ENCODE results near the gene LYZL2. TPM values are rescaled to one million over a fixed set of nuclear protein-coding genes. Genes with fewer than 3 reads are reported as not detected.
"Not testable (repeated sequence)": the region's sequence is repeated elsewhere in the genome, so short reads cannot be mapped to it uniquely, and the experiment has no call there.

The LYZL2 gene
- total and polyA plus RNA-seq, 9 of the 15 experiments (the other 6 are each of a cell fraction or from before 2014, with no cell fraction given), result not detected

GRCh38 chr10:30596493-30597432, 32.8 kb downstream of the LYZL2 start:
- CTCF ChIA-PET (ENCODE audit: low intra/inter-chr PET ratio); H3K9me1 ChIP-seq (ENCODE audit: control insufficient read depth, insufficient read depth, low read length); H3K27me3 ChIP-seq (ENCODE audit: control insufficient read depth in 2 of 2, insufficient read depth in 2 of 2, low read length in 2 of 2); H3K36me3 ChIP-seq (ENCODE audit: control insufficient read depth, insufficient read depth, low read length); BruUV-seq (replicated peaks); H2AFZ ChIP-seq (ENCODE audit: low read depth, low read length); H3K4me1 ChIP-seq (replicated peaks in 1 of 2; ENCODE audit: control insufficient read depth in 2 of 2, insufficient read depth in 2 of 2, low read length in 2 of 2); H3K4me3 ChIP-seq; H4K20me1 ChIP-seq (replicated peaks; ENCODE audit: control insufficient read depth, insufficient read depth, low read length); ATAC-seq; in situ Hi-C loops (cut with MboI); H3K27ac ChIP-seq (ENCODE audit: extremely low read depth, low read depth, low read length); H3K9ac ChIP-seq (ENCODE audit: insufficient read depth in 1 of 2, low read depth in 2 of 2, low read length in 2 of 2); intact Hi-C loops (cut with micrococcal nuclease); DNase-seq (ENCODE audit: extremely low read depth in 1 of 4, low spot score in 3 of 4); H3K9me3 ChIP-seq (replicated peaks; ENCODE audit: control insufficient read depth, insufficient read depth, low read depth, low read length); H3K79me2 ChIP-seq (ENCODE audit: control insufficient read depth, insufficient read depth, low read length); H3K4me2 ChIP-seq (ENCODE audit: insufficient read depth, low read length): not testable (repeated sequence)
- FAIRE-seq, result peak; percentile 56
- POLR2A ChIA-PET, result interaction anchor here (0.6 to 1.2 kb wide), 2 partner anchors 13 to 14 kb away, joined by 3 to 6 read pairs; no protein-coding TSS in a partner anchor
- 19% methylated on average over 9 of the region's 12 CpGs for WGBS (ENCODE audit: insufficient coverage, low coverage, missing lambda C conversion rate)

- CTCF ChIA-PET (ENCODE audit: low intra/inter-chr PET ratio), result no interaction called here
- Histone ChIP-seq H4K20me1 (replicated peaks; ENCODE audit: control insufficient read depth, insufficient read depth, low read length) (no peaks in the 10 kb centered on the region), H3K9me1 (ENCODE audit: control insufficient read depth, insufficient read depth, low read length) (no peaks in the 10 kb centered on the region), H3K27me3 (ENCODE audit: control insufficient read depth in 2 of 2, insufficient read depth in 2 of 2, low read length in 2 of 2) (0 out of 5 replicates have a peak, but pooled peaks cover 0 to 4% of the 10 kb centered on the region in 2 experiments), H3K4me3 (no peak overlapping the region), H3K9ac (ENCODE audit: insufficient read depth in 1 of 2, low read depth in 2 of 2, low read length in 2 of 2) (no peak overlapping the region), H3K36me3 (ENCODE audit: control insufficient read depth, insufficient read depth, low read length) (no peaks in the 10 kb centered on the region), H3K9me3 (replicated peaks; ENCODE audit: control insufficient read depth, insufficient read depth, low read depth, low read length) (no peaks in the 10 kb centered on the region), H2AFZ (ENCODE audit: low read depth, low read length) (no peak overlapping the region), H3K4me2 (ENCODE audit: insufficient read depth, low read length) (no peak overlapping the region), H3K4me1 (replicated peaks in 1 of 2; ENCODE audit: control insufficient read depth in 2 of 2, insufficient read depth in 2 of 2, low read length in 2 of 2) (no peaks in the 10 kb centered on the region; a peak in 2 of 5 replicates), H3K27ac (ENCODE audit: extremely low read depth, low read depth, low read length) (no peak overlapping the region), H3K79me2 (ENCODE audit: control insufficient read depth, insufficient read depth, low read length) (no peaks in the 10 kb centered on the region)
- intact Hi-C loops (cut with micrococcal nuclease) (no loop called here), in situ Hi-C loops (cut with MboI) (no loop called here)
- 20% methylated on average over 6 of the region's 6 CpGs for WGBS (ENCODE audit: insufficient coverage, low coverage, missing lambda C conversion rate)
- no peak for ATAC-seq
- POLR2A ChIA-PET, result interaction anchor here (1.2 kb wide), 1 partner anchor 13 kb away, joined by 6 read pairs; no protein-coding TSS in a partner anchor
- no peak for DNase-seq (ENCODE audit: extremely low read depth in 1 of 4, low spot score in 3 of 4)
- no peak for FAIRE-seq
- BruUV-seq (replicated peaks), result no TSS peak
- no peak for TF ChIP-seq KAT8 (IDR thresholded peaks at IDR 0.05; ENCODE audit: low read depth)
- TF ChIP-seq CLOCK (CRISPR knock-in tag; IDR thresholded peaks at IDR 0.05; ENCODE audit: borderline replicate concordance), result no peak
- no peak for TF ChIP-seq CBX5 (IDR thresholded peaks at IDR 0.05; ENCODE audit: borderline replicate concordance, low read depth)
- no peak for TF ChIP-seq ZBTB2 (IDR thresholded peaks at IDR 0.05)
- TF ChIP-seq ZNF76 (CRISPR knock-in tag; IDR thresholded peaks at IDR 0.05; ENCODE audit: borderline replicate concordance), result no peak
- no peak for TF ChIP-seq FOXA3 (CRISPR knock-in tag; conservative IDR thresholded peaks at IDR 0.05 in 1 of 2, IDR thresholded peaks at IDR 0.05 in 1 of 2)
- no peak for TF ChIP-seq MBD1 (CRISPR knock-in tag; IDR thresholded peaks at IDR 0.05)
Observed at GRCh38 chr10:30596013-30596412, 33.5 kb downstream of the LYZL2 start.
